Neural progenitor cell (in vitro differentiated cells): ENCODE results near the gene CES2. TPM values are rescaled to one million over a fixed set of nuclear protein-coding genes. Genes with fewer than 3 reads are reported as not detected.

Experiments used
- DNase-seq: peaks from one replicate; pipeline ENCODE4 v3.0.0-alpha.2; 2016; ENCODE audit warnings: low spot score
- H2AFZ ChIP-seq: fragments of 200-600 bp; sonication (generic); replicated peaks from 2 replicates; pipeline ENCODE4 v1.6.1; 2016; ENCODE audit warnings: antibody characterized with exemption
- H3F3A ChIP-seq: fragments of 200-600 bp; sonication (generic); 2 replicates; pipeline ENCODE4 v1.6.1; 2016; ENCODE audit warnings: antibody characterized with exemption, low read depth
- H3K27ac ChIP-seq: fragments of 200-600 bp; sonication (generic); 2 replicates; pipeline ENCODE4 v1.5.1; 2016; ENCODE audit warnings: mild to moderate bottlenecking
- H3K27me3 ChIP-seq: fragments of 200-600 bp; sonication (generic); 2 replicates; pipeline ENCODE4 v1.6.1; 2016; ENCODE audit warnings: mild to moderate bottlenecking, moderate library complexity
- H3K36me3 ChIP-seq: fragments of 200-600 bp; sonication (generic); 2 replicates; pipeline ENCODE4 v1.5.1; 2016
- H3K4me1 ChIP-seq: fragments of 200-600 bp; sonication (generic); 2 replicates; pipeline ENCODE4 v1.6.1; 2016; ENCODE audit warnings: mixed run types
- H3K4me2 ChIP-seq: fragments of 200-600 bp; sonication (generic); 2 replicates; pipeline ENCODE4 v1.6.1; 2016
- H3K4me3 ChIP-seq: fragments of 200-600 bp; sonication (generic); 2 replicates; pipeline ENCODE4 v1.5.1; 2016
- H3K79me2 ChIP-seq: fragments of 200-600 bp; sonication (generic); 2 replicates; pipeline ENCODE4 v1.6.1; 2016; ENCODE audit warnings: low read depth
- H3K9ac ChIP-seq: fragments of 200-600 bp; sonication (generic); 2 replicates; pipeline ENCODE4 v1.6.1; 2016
- H3K9me3 ChIP-seq: fragments of 200-600 bp; sonication (generic); 2 replicates; pipeline ENCODE4 v1.5.1; 2016; ENCODE audit warnings: low read depth
- H4K20me1 ChIP-seq: fragments of 200-600 bp; sonication (generic); 2 replicates; pipeline ENCODE4 v1.6.1; 2016; ENCODE audit warnings: low read depth
- H3K27ac Mint-ChIP-seq: 3 replicates; pipeline ENCODE4 v1.8.0; 2021; ENCODE audit warnings: mixed read lengths
- H3K27me3 Mint-ChIP-seq: 2 replicates; pipeline ENCODE4 v1.8.0; 2022; ENCODE audit warnings: low read depth, mild to moderate bottlenecking, inconsistent platforms, moderate library complexity, mixed read lengths; ENCODE audit not compliant: insufficient read depth
- H3K36me3 Mint-ChIP-seq: 3 replicates; pipeline ENCODE4 v1.8.0; 2021; ENCODE audit warnings: mixed read lengths
- H3K4me1 Mint-ChIP-seq: 3 replicates; pipeline ENCODE4 v1.8.0; 2021; ENCODE audit warnings: mixed read lengths
- H3K4me3 Mint-ChIP-seq: 3 replicates; pipeline ENCODE4 v1.8.0; 2021; ENCODE audit warnings: mild to moderate bottlenecking, moderate library complexity, mixed read lengths
- H3K9me3 Mint-ChIP-seq: 3 replicates; pipeline ENCODE4 v1.8.0; 2020; ENCODE audit warnings: mixed read lengths
- EZH2 ChIP-seq: fragments of 200-600 bp; sonication (generic); IDR thresholded peaks from 2 replicates; pipeline ENCODE4 v1.6.1; 2017; ENCODE audit warnings: antibody characterized with exemption, mild to moderate bottlenecking, moderate library complexity
- EZH2phosphoT487 ChIP-seq: fragments of 200-600 bp; sonication (generic); IDR thresholded peaks from 2 replicates; pipeline ENCODE4 v1.6.1; 2017; ENCODE audit warnings: antibody characterized with exemption
- total RNA-seq: library from RNA; depleted of rRNA; stranded (reverse); fragments of >200 nt; gene quantifications from 2 replicates; pipeline ENCODE4 v1.2.3, GENCODE V29; 2015; ENCODE audit warnings: low replicate concordance
- TF ChIP-seq, protein P1 (sequence below): fragments of 200-600 bp; sonication (generic); IDR thresholded peaks from 2 replicates; pipeline ENCODE4 v1.5.1; 2017; ENCODE audit warnings: antibody characterized with exemption, mild to moderate bottlenecking

Gene CES2
- total RNA-seq, 1 donor from 2014 or later: 11.1 TPM

DNA sequence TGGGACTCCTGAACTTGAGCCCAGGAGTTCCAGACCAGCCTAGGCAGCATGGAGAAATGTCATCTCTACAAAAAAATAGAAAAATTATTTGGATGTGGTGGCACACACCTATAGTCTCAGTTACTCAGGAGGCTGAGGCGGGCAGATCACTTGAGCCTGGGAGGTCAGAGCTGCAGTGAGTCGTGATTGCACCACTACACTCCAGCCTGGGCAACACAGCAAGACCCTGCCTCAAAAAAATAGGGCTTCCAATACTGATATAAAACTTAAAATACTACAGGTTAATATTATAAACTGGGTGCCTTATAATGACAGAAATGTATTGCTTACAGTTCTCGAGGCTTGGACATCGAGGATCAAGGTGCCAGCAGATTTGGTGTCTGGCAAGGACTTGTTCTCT, 10.6 kb downstream of the CES2 start:
- no peaks in the 10 kb centered on the region for H3K9me3 ChIP-seq
- H3K4me1 ChIP-seq: no peaks in the 10 kb centered on the region
- peaks cover 5% of the 10 kb centered on the region for H4K20me1 ChIP-seq
- Mint-ChIP-seq H3K27ac (no peak overlapping the region), H3K4me1 (peaks cover 8% of the 10 kb centered on the region), H3K36me3 (peaks cover 12% of the 10 kb centered on the region), H3K4me3 (no peak overlapping the region), H3K27me3 (peaks cover 11% of the 10 kb centered on the region), H3K9me3 (no peaks in the 10 kb centered on the region)
- no peaks in the 10 kb centered on the region for H3K79me2 ChIP-seq
- no peak for DNase-seq
- no peak overlapping the region for H3K9ac ChIP-seq
- peaks cover 49% of the 10 kb centered on the region for H3K27me3 ChIP-seq
- H3K36me3 ChIP-seq: no peaks in the 10 kb centered on the region
- no peaks in the 10 kb centered on the region for H3F3A ChIP-seq
- H3K4me2 ChIP-seq: no peak overlapping the region
- H2AFZ ChIP-seq: no peak overlapping the region
- no peak overlapping the region for H3K27ac ChIP-seq
- TF ChIP-seq EZH2phosphoT487: no peak
- no peak for TF ChIP-seq EZH2
- TF ChIP-seq, protein P1, sequence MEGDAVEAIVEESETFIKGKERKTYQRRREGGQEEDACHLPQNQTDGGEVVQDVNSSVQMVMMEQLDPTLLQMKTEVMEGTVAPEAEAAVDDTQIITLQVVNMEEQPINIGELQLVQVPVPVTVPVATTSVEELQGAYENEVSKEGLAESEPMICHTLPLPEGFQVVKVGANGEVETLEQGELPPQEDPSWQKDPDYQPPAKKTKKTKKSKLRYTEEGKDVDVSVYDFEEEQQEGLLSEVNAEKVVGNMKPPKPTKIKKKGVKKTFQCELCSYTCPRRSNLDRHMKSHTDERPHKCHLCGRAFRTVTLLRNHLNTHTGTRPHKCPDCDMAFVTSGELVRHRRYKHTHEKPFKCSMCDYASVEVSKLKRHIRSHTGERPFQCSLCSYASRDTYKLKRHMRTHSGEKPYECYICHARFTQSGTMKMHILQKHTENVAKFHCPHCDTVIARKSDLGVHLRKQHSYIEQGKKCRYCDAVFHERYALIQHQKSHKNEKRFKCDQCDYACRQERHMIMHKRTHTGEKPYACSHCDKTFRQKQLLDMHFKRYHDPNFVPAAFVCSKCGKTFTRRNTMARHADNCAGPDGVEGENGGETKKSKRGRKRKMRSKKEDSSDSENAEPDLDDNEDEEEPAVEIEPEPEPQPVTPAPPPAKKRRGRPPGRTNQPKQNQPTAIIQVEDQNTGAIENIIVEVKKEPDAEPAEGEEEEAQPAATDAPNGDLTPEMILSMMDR: no peak
- H3K4me3 ChIP-seq: no peak overlapping the region

DNA sequence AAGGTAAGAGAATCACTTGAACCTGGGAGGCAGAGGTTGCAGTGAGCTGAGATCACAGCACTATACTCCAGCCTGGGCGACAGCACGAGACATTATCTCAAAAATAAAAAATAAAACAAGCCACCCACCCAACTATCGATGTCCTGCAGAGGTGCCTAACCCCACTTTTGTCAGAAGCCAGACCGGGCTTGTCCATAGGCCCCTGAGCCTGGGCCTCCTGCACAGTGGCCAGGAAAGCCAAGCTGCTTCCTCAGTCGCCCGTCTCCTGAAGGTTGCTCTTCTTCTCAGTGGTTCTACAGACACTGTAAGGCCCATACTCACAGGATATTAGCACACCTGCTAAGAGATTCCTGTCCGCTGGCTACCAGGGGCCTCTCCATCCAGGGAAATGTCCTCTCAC, 11.2 kb downstream of the CES2 start:
- H3K79me2 ChIP-seq: no peaks in the 10 kb centered on the region
- no peak overlapping the region for H2AFZ ChIP-seq
- Mint-ChIP-seq H3K9me3 (no peaks in the 10 kb centered on the region), H3K4me3 (no peak overlapping the region), H3K27me3 (peaks cover 11% of the 10 kb centered on the region), H3K36me3 (peaks cover 12% of the 10 kb centered on the region), H3K4me1 (peaks cover 8% of the 10 kb centered on the region), H3K27ac (no peak overlapping the region)
- H3K9ac ChIP-seq: no peak overlapping the region
- no peaks in the 10 kb centered on the region for H3K36me3 ChIP-seq
- H3K9me3 ChIP-seq: no peaks in the 10 kb centered on the region
- DNase-seq: no peak
- H3K4me3 ChIP-seq: no peak overlapping the region
- no peaks in the 10 kb centered on the region for H3K4me1 ChIP-seq
- H3K27ac ChIP-seq: no peak overlapping the region
- no peaks in the 10 kb centered on the region for H3F3A ChIP-seq
- no peak for TF ChIP-seq EZH2phosphoT487
- peaks cover 55% of the 10 kb centered on the region for H3K27me3 ChIP-seq
- peaks cover 5% of the 10 kb centered on the region for H4K20me1 ChIP-seq
- H3K4me2 ChIP-seq: no peak overlapping the region

DNA sequence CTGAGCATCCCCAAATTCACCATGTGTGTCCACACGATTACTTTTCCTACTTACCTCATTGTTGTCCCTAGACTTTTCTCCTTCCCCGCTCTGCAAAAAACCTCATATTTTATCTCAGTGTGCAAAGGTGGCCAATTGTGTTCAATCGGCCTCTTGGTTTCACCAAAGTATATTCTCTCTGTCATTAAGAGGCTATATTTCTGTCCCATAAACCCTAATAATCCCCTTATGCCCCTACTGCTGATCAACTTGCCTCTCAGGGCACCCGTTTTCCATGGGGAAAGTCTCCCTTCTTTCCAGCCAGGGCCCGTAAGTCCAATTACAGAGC, 11.6 kb downstream of the CES2 start:
- TF ChIP-seq EZH2phosphoT487 (no peak), EZH2 (no peak)
- TF ChIP-seq, protein P1: no peak
- Mint-ChIP-seq H3K4me1 (peaks cover 8% of the 10 kb centered on the region), H3K4me3 (no peak overlapping the region), H3K27me3 (peaks cover 11% of the 10 kb centered on the region), H3K36me3 (peaks cover 11% of the 10 kb centered on the region), H3K27ac (no peak overlapping the region), H3K9me3 (no peaks in the 10 kb centered on the region)
- Histone ChIP-seq H3K36me3 (no peaks in the 10 kb centered on the region), H3K4me3 (no peak overlapping the region), H3K9ac (no peak overlapping the region), H3K4me1 (no peaks in the 10 kb centered on the region), H2AFZ (no peak overlapping the region), H3K79me2 (no peaks in the 10 kb centered on the region), H3K27me3 (peaks cover 56% of the 10 kb centered on the region), H3K27ac (no peak overlapping the region), H3K4me2 (no peak overlapping the region), H3K9me3 (no peaks in the 10 kb centered on the region), H4K20me1 (peaks cover 5% of the 10 kb centered on the region), H3F3A (no peaks in the 10 kb centered on the region)
- no peak for DNase-seq

DNA sequence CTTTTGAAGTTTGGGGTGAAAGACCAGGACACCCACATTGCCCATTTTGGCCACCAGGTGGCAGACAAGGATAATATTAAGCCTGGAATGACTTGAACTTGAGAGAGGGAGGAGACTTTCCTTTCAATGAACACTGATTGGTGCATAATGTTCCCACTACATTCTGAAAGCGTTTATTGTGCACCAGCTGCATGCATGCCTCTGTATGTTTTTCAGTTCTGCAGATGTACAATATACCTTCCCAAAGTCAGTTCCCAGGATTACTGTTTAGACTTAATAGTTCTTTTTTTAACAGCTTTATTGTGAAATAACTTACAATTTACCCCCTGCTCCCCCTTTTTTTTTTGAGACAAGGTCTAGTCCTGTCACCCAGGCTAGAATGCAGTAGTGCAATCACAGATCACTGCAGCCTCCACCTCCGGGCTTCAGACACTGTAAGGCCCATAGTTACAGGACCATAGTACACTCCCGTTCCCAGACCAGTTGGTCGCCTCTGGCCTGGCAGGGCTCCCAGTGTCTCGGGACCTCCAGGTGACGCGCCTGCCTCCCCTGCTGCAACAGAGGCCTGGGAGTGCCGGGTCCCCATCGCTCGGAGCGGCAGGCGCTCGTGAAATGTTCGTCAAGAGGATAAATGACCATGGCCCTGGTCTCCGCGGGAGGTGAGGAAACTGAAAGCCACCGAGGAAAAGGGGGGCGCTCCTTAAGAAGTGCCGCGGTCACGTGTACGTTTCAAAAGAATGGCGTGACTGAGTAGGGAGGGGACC, 12.2 kb downstream of the CES2 start:
- Mint-ChIP-seq H3K27me3 (peaks cover 11% of the 10 kb centered on the region), H3K9me3 (no peaks in the 10 kb centered on the region), H3K4me1 (peaks cover 8% of the 10 kb centered on the region), H3K36me3 (peaks cover 7% of the 10 kb centered on the region), H3K27ac (no peak overlapping the region), H3K4me3 (no peak overlapping the region)
- Histone ChIP-seq H4K20me1 (peaks cover 5% of the 10 kb centered on the region), H3K79me2 (no peaks in the 10 kb centered on the region), H3K9ac (no peak overlapping the region), H3K4me2 (no peak overlapping the region), H3K9me3 (no peaks in the 10 kb centered on the region), H3K4me1 (no peaks in the 10 kb centered on the region), H3F3A (no peaks in the 10 kb centered on the region), H3K4me3 (no peak overlapping the region), H2AFZ (no peak overlapping the region), H3K27ac (no peak overlapping the region), H3K27me3 (peaks cover 56% of the 10 kb centered on the region), H3K36me3 (no peaks in the 10 kb centered on the region)
- TF ChIP-seq EZH2phosphoT487 (peak; percentile 48), EZH2 (no peak)
- TF ChIP-seq, protein P1: peak; percentile 82
- peak; percentile 72 for DNase-seq
